ENCODE results near the gene DNAJC7.

DNAJC7 gene

GRCh38 chr17:41987642-41988041 is 29.6 kb downstream of the DNAJC7 start:
- peaks cover 15 to 18% of the 10 kb centered on the region in 2 donors for H3K4me1 Mint-ChIP-seq
- peak; percentile 31 to 53 for ATAC-seq (replicated peaks)
- H3K27ac Mint-ChIP-seq, result peak overlapping the region; percentile 87

GRCh38 chr17:41986634-41987033 is 30.6 kb downstream of the DNAJC7 start:
- peaks cover 16 to 18% of the 10 kb centered on the region in 2 donors for H3K4me1 Mint-ChIP-seq
- no peak overlapping the region for H3K4me3 Mint-ChIP-seq
- no peaks in the 10 kb centered on the region for H3K27me3 Mint-ChIP-seq
- H3K9me3 Mint-ChIP-seq, result no peaks in the 10 kb centered on the region
- DNase-seq (no peak), ATAC-seq (replicated peaks) (no peak)
- peak overlapping the region; percentile 62 for H3K27ac Mint-ChIP-seq
- H3K36me3 Mint-ChIP-seq, result peaks cover 51 to 58% of the 10 kb centered on the region in 2 donors

More at GRCh38 chr17:41987642-41988041, 29.6 kb downstream of the DNAJC7 start:
- Mint-ChIP-seq H3K4me3 (no peak overlapping the region), H3K9me3 (no peaks in the 10 kb centered on the region), H3K36me3 (peaks cover 44 to 54% of the 10 kb centered on the region in 2 donors), H3K27me3 (no peaks in the 10 kb centered on the region)
- DNase-seq, result no peak

GRCh38 chr17:41985919-41986318 is 31.3 kb downstream of the DNAJC7 start:
- Mint-ChIP-seq H3K27ac (no peak overlapping the region), H3K27me3 (no peaks in the 10 kb centered on the region), H3K4me1 (peaks cover 17 to 18% of the 10 kb centered on the region in 2 donors), H3K9me3 (no peaks in the 10 kb centered on the region), H3K36me3 (peaks cover 51 to 58% of the 10 kb centered on the region in 2 donors), H3K4me3 (no peak overlapping the region)
- ATAC-seq (replicated peaks) (no peak), DNase-seq (no peak)

GRCh38 chr17:41984454-41984853 is 32.8 kb downstream of the DNAJC7 start:
- DNase-seq (no peak), ATAC-seq (replicated peaks) (no peak)
- H3K4me3 Mint-ChIP-seq, result no peak overlapping the region
- peaks cover 58 to 59% of the 10 kb centered on the region in 2 donors for H3K36me3 Mint-ChIP-seq
- peaks cover 17 to 18% of the 10 kb centered on the region in 2 donors for H3K4me1 Mint-ChIP-seq
- H3K27ac Mint-ChIP-seq, result peak overlapping the region; percentile 79
- H3K27me3 Mint-ChIP-seq, result no peaks in the 10 kb centered on the region
- no peaks in the 10 kb centered on the region for H3K9me3 Mint-ChIP-seq

DNA sequence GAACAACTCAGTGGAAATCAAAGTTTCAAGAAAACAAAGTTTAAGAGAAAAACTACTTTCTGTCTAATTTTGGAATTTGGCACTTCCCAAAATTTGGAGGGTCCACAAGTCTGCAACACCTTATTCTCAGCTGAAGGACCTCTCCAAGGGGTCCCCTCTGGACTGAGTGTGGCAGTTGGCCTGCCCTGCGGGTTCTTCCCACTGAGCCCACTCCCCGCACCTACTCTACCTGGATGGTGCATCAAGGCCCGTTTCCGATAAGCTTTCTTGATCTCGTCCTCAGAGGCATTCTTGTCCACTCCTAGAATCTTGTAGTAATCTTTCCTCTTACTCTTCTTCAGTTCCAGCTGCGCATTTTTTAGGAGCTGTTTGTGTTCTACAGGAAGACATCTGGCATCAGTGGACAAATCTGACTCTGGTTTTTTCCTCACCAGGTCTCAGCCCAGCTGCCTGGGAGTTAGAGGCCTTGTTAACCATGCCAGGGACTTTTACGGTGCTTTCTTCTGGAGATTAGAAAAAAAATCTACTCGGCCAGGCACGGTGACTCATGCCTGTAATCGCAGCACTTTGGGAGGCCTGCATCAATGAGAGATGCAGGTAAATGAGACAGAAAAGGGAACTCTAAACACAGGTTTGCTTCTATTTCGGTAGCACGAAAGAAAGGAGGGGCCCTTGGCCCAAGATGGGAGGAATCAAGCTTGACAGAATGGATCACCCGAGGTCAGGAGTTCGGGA is 35.0 kb downstream of the DNAJC7 start:
- DNase-seq (no peak), ATAC-seq (replicated peaks) (peak; percentile 19 to 51)
- no peaks in the 10 kb centered on the region for H3K9me3 Mint-ChIP-seq
- H3K4me1 Mint-ChIP-seq, result peaks cover 5 to 11% of the 10 kb centered on the region in 2 donors
- H3K4me3 Mint-ChIP-seq, result no peak overlapping the region
- no peaks in the 10 kb centered on the region for H3K27me3 Mint-ChIP-seq
- H3K36me3 Mint-ChIP-seq, result peaks cover 54 to 56% of the 10 kb centered on the region in 2 donors
- H3K27ac Mint-ChIP-seq, result peak overlapping the region; percentile 71

- H3K4me1 Mint-ChIP-seq, result peaks cover 13 to 39% of the 10 kb centered on the region in 2 donors
- H3K36me3 Mint-ChIP-seq, result peaks cover 53 to 55% of the 10 kb centered on the region in 2 donors
- H3K27ac Mint-ChIP-seq, result peak overlapping the region; percentile 26
- no peak for ATAC-seq (replicated peaks)
- H3K27me3 Mint-ChIP-seq, result no peaks in the 10 kb centered on the region
- DNase-seq, result no peak
- H3K4me3 Mint-ChIP-seq, result no peak overlapping the region
- H3K9me3 Mint-ChIP-seq, result no peaks in the 10 kb centered on the region
These were observed 39.2 kb downstream of the DNAJC7 start for GRCh38 chr17:41977991-41978390.

DNA sequence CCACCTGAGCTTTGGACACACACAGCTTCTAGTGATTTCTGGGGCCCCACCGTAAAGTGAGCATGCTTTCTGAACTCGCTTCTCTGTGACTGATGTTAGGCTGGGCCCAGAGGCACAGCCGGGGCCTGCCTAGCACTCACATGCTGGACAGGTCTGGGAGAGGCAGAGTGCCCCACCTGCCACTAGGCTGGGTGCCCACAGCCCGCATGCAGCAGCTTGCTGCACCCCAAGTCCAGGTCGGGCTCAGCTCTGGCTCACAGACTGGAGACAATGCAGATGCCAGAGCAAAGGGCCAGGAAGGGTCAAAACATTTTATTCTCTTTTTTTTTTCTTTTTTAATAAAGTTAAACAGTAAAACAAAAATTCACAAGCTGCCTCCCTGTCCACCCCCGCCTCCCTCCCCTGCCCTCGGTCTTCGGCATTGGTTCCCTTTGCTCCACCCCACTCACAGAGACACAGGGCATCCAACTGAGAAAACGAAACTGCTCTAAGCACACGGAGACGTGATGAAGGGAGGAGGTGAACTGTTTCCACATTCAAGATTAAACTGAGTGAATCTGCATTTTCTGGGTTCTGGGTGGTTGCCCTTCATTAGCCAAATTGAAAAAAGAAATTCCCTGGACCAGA is 41.0 kb downstream of the DNAJC7 start:
- no peak for ATAC-seq (replicated peaks)
- Mint-ChIP-seq H3K27ac (peak overlapping the region; percentile 75), H3K4me3 (no peak overlapping the region)

DNA sequence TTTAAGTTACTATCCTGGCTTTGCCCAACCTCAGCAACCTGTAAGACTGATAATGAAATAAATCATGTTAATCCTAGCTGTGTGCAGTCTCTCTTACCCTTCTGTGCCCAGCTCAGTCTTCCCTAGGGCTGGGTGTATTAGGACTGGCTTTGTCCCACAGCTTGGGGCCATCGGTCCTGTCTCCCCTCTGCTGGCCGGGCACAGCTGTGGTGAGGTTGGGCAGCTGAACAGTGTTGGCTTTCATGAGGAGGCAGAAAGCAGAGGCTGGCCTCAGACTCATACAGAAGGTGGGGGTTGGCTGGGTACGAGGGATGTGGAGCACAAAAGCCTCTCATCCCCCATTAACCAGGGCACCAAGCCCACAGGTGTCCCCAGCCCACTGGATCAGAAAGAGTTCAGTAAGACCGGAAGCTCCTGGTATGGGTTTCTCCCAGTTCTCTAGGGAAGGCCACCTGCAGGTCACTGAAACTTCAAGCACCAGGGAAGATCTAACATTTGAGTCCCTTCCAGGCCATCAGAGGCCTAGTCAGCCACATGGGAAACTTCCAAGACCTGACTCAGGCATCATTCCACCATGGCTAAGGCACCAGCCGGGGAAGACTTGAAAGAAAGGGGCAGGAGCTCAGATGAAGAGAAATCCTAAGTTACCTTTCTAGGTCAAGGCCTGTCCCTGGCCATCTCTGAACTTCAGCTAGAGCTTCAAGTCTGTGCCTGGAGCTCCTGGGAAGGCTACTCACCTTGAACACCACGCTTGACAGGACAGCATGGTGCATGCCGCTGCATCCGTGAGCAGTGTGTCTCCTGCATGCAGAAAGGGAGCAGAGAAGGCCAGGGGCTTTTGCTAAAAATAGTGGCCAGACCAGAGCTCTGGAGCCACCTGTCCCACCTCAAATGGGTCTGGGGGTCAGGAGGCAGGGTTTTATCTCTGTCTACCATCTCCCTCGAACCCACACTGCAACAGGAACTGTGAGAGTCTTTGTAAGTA is 41.8 kb downstream of the DNAJC7 start:
- no peak overlapping the region for H3K4me3 Mint-ChIP-seq
- DNase-seq (no peak), ATAC-seq (replicated peaks) (no peak)
- no peaks in the 10 kb centered on the region for H3K9me3 Mint-ChIP-seq
- H3K27ac Mint-ChIP-seq, result peak overlapping the region; percentile 75
- H3K4me1 Mint-ChIP-seq, result peaks cover 22 to 64% of the 10 kb centered on the region in 2 donors
- peaks cover 39 to 46% of the 10 kb centered on the region in 2 donors for H3K36me3 Mint-ChIP-seq
- H3K27me3 Mint-ChIP-seq, result no peaks in the 10 kb centered on the region

More for the DNA sequence above, 41.0 kb downstream of the DNAJC7 start:
- Mint-ChIP-seq H3K9me3 (no peaks in the 10 kb centered on the region), H3K27me3 (no peaks in the 10 kb centered on the region), H3K4me1 (peaks cover 17 to 55% of the 10 kb centered on the region in 2 donors), H3K36me3 (peaks cover 43 to 48% of the 10 kb centered on the region in 2 donors)
- DNase-seq, result no peak

DNA sequence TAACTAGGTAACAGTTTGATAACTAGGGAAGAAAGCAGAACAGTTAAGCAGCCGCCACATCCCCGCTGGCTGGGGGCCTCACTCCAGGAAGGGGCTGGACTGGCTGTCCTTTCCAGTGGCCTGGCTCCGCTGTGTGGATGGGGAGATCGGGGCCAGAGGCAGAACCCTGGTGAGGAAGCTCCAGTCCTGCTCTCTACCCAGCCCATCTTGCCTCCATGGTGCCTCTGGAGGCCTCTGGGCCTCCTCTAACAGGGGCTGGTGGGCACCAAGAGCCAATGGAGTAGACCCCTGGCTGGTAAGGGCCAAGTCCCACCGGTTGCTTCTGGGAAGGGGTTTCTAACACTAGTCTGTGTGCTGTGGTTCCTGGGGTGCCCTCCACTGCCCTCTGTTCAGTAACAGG is 42.6 kb downstream of the DNAJC7 start:
- Mint-ChIP-seq H3K27ac (peak overlapping the region; percentile 20), H3K27me3 (no peaks in the 10 kb centered on the region), H3K36me3 (peaks cover 35 to 49% of the 10 kb centered on the region in 2 donors), H3K4me3 (no peak overlapping the region), H3K4me1 (peaks cover 22 to 64% of the 10 kb centered on the region in 2 donors), H3K9me3 (no peaks in the 10 kb centered on the region)
- ATAC-seq (replicated peaks), result no peak
- DNase-seq, result no peak

GRCh38 chr17:41974031-41974430 is 43.2 kb downstream of the DNAJC7 start:
- H3K4me1 Mint-ChIP-seq, result peaks cover 22 to 65% of the 10 kb centered on the region in 2 donors
- peak overlapping the region; percentile 63 for H3K27ac Mint-ChIP-seq
- DNase-seq (no peak), ATAC-seq (replicated peaks) (no peak)
- H3K36me3 Mint-ChIP-seq, result peaks cover 37 to 52% of the 10 kb centered on the region in 2 donors
- H3K27me3 Mint-ChIP-seq, result no peaks in the 10 kb centered on the region
- H3K4me3 Mint-ChIP-seq, result no peak overlapping the region
- H3K9me3 Mint-ChIP-seq, result no peaks in the 10 kb centered on the region

DNA sequence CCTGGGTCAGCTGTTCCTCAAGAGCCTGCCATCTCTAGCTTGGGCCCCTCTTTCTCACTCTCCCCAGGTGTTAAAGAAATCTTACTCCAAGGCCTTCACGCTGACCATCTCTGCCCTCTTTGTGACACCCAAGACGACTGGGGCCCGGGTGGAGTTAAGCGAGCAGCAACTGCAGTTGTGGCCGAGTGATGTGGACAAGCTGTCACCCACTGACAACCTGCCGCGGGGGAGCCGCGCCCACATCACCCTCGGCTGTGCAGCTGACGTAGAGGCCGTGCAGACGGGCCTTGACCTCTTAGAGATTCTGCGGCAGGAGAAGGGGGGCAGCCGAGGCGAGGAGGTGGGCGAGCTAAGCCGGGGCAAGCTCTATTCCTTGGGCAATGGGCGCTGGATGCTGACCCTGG is 43.8 kb downstream of the DNAJC7 start:
- DNase-seq (no peak), ATAC-seq (replicated peaks) (no peak)
- Mint-ChIP-seq H3K27me3 (no peaks in the 10 kb centered on the region), H3K9me3 (no peaks in the 10 kb centered on the region), H3K4me3 (peak overlapping the region in 1 of 2 donors; percentile 11), H3K27ac (peak overlapping the region; percentile 86), H3K36me3 (peaks cover 36 to 55% of the 10 kb centered on the region in 2 donors), H3K4me1 (peaks cover 22 to 70% of the 10 kb centered on the region in 2 donors)

DNA sequence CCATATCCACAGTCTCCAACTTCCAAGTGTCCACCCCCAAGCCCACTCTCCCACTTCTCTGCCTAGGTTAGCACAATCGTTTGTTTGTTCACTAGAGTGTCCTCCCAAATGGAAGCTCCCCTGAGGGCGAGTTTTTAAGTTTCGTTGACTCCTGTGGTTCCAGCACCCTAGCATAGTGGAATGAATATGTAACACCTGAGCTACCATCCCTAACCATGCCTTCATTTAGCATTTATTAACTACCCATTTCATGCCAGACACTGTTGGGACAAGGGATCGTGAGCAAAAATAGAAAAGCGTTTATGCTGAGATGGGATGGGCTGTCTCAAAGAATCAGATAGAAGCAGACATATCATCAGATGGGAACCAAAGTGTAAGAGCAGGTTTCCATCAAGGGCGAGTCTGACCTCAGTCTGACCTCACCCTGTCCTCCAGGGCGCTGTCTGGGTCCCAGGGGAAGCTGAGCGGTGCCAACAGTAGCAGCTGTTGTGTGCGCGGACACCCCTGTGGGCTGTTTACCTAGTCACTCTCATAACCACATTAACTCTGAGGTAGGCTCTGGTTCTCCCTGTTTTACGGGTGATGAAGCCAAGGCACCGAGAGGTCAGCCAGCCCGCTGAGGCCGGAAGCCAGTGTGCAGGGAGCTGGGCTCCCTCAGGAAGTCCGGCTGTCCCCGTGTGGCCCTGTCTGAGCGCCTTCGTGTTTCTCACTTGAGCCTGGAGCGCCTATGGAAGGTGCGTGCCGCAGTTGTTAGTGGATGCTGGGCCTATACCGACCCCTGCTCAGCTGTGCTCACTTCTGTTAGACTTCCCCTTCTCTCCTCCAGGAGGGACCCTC is 44.5 kb downstream of the DNAJC7 start:
- Mint-ChIP-seq H3K9me3 (no peaks in the 10 kb centered on the region), H3K27ac (peak overlapping the region; percentile 86)

More for the DNA sequence above, 44.5 kb downstream of the DNAJC7 start:
- peak overlapping the region in 1 of 2 donors; percentile 7 for H3K4me3 Mint-ChIP-seq
- H3K4me1 Mint-ChIP-seq, result peaks cover 26 to 72% of the 10 kb centered on the region in 2 donors
- no peaks in the 10 kb centered on the region for H3K27me3 Mint-ChIP-seq
- peak; percentile 60 for DNase-seq
- ATAC-seq (replicated peaks), result peak; percentile 87 to 90
- H3K36me3 Mint-ChIP-seq, result peaks cover 35 to 53% of the 10 kb centered on the region in 2 donors

All from stimulated activated naive B cell treated with anti-CD40 and anti-IgM and Interleukin-4, amounts not matched to agents 10 μg/mL and 1 μg/mL and 100 μg/mL, for 72 hours (primary cell).